NK-92 treated with Interleukin-12 subunit alpha and Interleukin-12 subunit beta, amount 100 ng/mL, for 24 hours (cell line): ENCODE results near the gene HMOX1.
"Not testable (repeated sequence)": the region's sequence is repeated elsewhere in the genome, so short reads cannot be mapped to it uniquely, and the experiment has no call there.

ENCODE experiments used
- DNase-seq: peaks from one replicate; lab custom pipeline; 2025; lab: John Stamatoyannopoulos, UW

The HMOX1 gene

DNA sequence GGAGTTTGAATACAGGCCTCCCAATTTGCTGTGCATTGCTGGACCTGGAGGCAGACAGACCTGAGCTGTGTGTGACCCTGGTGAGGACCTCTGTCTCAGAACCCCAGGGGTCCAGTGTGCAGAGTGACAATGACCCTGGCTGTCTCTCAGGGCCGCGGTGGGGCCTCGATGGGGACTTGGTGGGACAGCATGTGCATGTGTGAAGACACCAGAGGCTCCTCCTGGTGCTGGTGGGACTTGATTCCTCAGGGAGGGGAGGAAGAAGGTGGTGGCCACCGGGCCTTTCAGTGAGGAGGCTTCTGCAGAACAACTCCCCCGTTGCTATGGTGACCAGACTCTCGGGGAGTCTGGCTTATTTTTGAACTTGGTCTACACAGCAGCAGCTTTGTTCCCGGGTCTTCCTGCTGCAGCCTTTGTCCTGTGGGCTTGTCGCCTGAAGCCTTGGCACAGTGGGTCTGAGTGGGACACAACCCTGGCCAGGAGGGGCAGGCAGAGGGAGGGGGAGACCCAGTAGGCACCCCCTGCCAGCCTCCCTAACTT is 54.4 kb downstream of the HMOX1 start:
- no peak for DNase-seq

DNA sequence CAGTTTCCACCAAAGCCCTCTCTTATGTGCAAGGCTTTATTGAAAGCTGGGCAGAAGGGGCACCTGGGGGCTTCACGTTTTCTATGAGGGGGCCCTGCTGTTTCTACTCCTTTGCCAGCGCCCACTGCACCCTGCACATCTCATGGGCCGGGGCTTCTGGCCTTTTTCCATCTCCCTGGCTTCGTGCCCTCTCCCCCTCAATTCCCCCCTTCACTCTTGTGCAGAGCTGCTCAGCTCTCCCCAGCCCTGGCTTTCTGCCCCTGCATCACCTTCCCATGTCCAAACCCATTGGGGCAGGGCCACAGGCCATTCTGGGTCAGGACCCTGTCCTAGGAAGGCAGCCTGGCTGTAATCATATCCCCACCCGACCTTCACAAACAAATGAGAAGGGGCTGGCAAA is 55.5 kb downstream of the HMOX1 start:
- DNase-seq = no peak

DNA sequence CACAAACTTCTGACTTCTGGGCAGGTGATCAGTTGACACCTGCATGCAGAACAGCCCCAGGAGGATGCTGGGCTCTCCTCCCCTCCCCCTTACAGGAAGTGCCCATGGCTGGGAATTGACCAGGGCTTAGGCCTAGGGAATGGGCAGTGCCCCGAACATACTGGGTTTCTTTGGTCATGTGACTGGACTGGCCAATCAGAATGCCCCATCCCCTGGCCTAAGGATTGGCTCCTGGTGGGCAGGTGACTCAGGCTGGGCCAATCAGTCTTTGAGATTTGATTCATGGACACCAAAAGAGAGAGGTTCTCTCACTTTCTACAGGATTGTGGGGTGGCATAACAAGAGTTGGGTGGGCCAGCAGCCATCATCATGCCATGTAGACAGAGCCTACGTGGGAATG is 56.2 kb downstream of the HMOX1 start:
- DNase-seq = no peak

DNA sequence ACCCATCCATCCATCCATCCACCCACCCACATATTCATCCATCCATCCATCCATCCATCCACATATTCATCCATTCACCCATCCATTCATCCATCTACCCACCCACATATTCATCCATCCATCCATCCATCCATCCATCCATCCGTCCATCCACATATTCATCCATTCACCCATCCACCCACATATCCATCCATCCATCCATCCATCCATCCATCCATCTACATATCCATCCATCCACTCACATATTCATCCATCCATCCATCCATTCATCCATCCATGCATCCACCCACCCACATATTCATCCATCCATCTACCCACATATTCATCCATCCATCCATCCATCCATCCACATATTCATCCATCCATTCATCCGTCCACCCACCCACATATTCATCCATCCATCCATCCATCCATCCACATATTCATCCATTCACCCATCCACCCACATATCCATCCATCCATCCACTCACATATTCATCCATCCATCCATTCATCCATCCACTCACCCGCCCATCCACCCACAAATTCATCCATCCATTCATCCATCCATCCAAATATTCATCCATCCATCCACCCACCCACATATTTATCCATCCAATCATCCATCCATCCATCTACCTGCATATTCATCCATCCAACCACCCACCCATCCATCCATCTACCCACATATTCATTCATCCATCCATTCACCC is 57.9 kb downstream of the HMOX1 start:
- not testable (repeated sequence) for DNase-seq

DNA sequence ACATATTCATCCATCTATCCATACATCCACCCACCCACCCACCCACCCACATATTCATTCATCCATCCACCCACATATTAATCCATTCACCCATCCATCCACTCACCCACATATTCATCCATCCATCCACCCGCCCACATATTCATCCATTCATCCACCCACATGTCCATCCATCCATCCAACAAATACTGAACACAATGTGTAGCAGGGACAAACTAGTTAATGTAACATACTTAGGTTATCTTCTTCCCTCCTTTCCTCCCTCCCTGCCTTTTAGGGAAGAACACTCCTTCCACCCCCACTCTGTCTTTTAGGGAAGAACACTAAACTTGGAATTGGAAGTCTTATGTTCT is 58.4 kb downstream of the HMOX1 start:
- DNase-seq = no peak

DNA sequence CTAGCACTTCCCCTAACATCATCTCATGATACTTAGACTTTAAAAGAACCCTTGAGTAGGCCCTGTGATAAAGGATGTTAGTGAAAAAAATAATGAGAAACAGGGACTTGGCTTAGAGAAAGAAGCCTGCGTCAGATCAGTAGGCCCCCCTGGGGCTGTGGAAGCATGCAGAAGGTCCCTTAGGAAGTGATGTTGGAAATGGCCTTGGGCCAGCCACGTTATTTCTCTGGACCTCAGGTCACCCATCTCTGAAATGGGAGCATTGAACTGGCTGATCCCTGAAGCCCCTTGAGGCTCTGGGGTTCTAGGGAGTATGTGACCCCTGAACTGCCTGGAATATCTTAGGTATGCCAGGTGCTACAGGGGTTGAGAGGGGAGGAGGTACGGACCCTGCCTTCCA is 59.2 kb downstream of the HMOX1 start:
- no peak for DNase-seq

DNA sequence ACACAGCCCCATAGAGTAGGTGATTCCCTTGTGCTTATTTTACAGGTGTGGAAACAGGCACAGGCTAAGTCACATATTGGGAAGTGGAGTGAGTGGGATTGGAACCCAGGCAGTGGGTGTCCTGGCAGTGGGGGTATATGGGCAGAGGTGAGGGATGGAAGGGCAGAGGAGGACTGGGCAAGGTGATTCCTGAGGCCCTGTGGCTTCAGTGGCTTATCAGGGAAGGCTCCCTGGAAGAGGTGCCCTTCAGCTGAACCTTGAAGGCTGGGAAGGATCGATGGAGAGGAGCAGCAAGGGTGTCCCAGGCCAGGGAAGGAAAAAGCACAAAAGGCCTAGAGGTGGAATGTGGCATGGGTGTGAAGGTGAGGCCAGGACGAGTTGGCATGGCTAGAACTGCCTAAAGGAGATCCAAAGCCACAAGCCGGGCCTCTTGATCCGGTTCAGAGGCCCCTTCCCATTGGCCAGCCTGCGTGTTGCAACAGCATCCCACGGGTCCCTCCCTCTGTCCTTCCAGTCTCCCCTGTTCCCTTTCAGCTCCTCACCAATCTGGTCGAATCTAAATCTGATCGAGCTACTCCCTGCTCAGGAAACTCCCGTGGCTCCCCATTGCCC is 60.7 kb downstream of the HMOX1 start:
- DNase-seq = no peak

DNA sequence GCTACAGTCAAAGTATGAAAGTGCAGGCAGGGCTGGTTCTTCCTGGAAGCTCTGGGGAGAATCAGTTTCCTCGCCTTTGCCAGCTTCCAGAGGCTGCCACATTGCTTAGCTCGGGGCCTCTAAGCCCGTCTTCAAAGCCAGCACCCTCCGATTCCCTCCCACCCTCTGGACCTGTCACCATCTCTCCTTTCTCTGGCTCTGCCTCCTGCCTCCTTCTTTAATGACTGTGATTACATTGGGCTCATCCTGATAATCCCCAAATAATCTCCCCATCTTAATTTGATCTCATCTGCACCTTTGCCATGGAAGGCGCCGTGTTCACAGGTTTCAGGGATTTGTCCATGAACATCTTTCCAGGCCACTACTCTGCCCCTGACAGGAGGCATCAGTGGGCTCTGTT is 61.6 kb downstream of the HMOX1 start:
- DNase-seq = no peak

DNA sequence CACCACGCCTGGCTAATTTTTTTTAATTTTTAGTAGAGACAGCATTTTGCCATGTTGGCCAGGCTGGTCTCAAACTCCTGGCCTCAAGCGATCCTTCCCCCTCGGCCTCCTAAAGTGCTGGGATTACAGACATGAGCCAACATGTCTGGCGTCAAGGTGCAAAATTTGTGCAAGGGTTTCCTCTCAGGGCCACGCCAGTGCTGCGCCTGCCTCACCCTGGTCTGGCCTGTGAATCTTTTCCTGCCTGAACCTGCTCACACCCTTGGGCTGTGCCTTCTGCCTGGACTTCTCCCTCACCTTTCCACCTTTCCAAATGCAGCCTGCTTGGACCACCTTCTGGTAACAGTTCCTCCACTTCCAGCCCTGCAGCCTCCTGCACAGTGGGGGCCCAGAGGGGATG is 62.4 kb downstream of the HMOX1 start:
- no peak for DNase-seq
